NCI-H146 treated with DMSO at 0.1 percent for 48 hours (cell line): Measurements from ENCODE around the gene RBMS3.
"Not testable (repeated sequence)": the region's sequence is repeated elsewhere in the genome, so short reads cannot be mapped to it uniquely, and the experiment has no call there.

Experiments used
- DNase-seq: peaks from one replicate; lab custom pipeline; 2025; ENCODE audit not compliant: unreplicated experiment; lab: John Stamatoyannopoulos, UW

RBMS3 gene

GRCh38 chr3:29310865-29311264, 30.0 kb downstream of the RBMS3 start:
- no peak for DNase-seq

- no peak for DNase-seq
Observed at GRCh38 chr3:29311795-29312194, 30.9 kb downstream of the RBMS3 start.

- no peak for DNase-seq
Observed at GRCh38 chr3:29312395-29312794, 31.5 kb downstream of the RBMS3 start.

GRCh38 chr3:29312960-29313452, 32.1 kb downstream of the RBMS3 start:
- no peak for DNase-seq

- no peak for DNase-seq
Observed at GRCh38 chr3:29313981-29314726, 33.3 kb downstream of the RBMS3 start.

- no peak for DNase-seq
Observed at GRCh38 chr3:29314727-29315088, 33.8 kb downstream of the RBMS3 start.

- DNase-seq = no peak
Observed at GRCh38 chr3:29317659-29318173, 36.8 kb downstream of the RBMS3 start.

GRCh38 chr3:29318251-29318650, 37.4 kb downstream of the RBMS3 start:
- DNase-seq = no peak

- DNase-seq = no peak
Observed at GRCh38 chr3:29319262-29319661, 38.4 kb downstream of the RBMS3 start.

- no peak for DNase-seq
Observed at GRCh38 chr3:29319798-29320197, 38.9 kb downstream of the RBMS3 start.

GRCh38 chr3:29322586-29322985, 41.7 kb downstream of the RBMS3 start:
- DNase-seq = no peak

GRCh38 chr3:29324180-29324651, 43.3 kb downstream of the RBMS3 start:
- no peak for DNase-seq

GRCh38 chr3:29326540-29326939, 45.7 kb downstream of the RBMS3 start:
- DNase-seq = not testable (repeated sequence)

GRCh38 chr3:29329986-29330890, 49.4 kb downstream of the RBMS3 start:
- no peak for DNase-seq

- DNase-seq = no peak
Observed at GRCh38 chr3:29331035-29331434, 50.2 kb downstream of the RBMS3 start.

GRCh38 chr3:29331456-29332194, 50.8 kb downstream of the RBMS3 start:
- no peak for DNase-seq

- no peak for DNase-seq
Observed at GRCh38 chr3:29332195-29332637, 51.3 kb downstream of the RBMS3 start.

GRCh38 chr3:29333576-29333975, 52.7 kb downstream of the RBMS3 start:
- DNase-seq = no peak

GRCh38 chr3:29334706-29335105, 53.8 kb downstream of the RBMS3 start:
- DNase-seq = no peak

GRCh38 chr3:29335438-29335837, 54.6 kb downstream of the RBMS3 start:
- no peak for DNase-seq

- DNase-seq = no peak
Observed at GRCh38 chr3:29335943-29336342, 55.1 kb downstream of the RBMS3 start.
